Measurements from ENCODE around the gene CELF2.

Gene CELF2

DNA sequence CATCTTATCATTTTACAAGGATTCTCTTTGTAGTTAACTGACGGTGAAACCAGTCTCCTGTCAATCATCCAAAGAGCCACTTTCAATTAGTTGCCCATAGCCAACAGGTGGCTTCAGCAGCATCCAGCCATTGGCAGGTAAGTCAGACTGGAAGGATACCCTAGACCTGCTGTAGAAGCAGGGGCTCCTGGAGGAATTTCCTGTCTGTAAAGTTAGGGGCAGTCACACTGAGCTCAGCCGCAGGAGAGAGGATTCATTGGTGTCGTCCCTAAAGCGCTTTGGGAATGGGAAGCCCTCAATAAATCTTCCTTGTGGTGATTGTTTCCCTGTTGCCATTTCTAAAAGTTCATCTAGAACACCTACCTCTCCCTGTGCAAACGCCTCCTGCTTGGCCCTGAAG is 140.4 kb downstream of the CELF2 start:
- no peak for DNase-seq

DNA sequence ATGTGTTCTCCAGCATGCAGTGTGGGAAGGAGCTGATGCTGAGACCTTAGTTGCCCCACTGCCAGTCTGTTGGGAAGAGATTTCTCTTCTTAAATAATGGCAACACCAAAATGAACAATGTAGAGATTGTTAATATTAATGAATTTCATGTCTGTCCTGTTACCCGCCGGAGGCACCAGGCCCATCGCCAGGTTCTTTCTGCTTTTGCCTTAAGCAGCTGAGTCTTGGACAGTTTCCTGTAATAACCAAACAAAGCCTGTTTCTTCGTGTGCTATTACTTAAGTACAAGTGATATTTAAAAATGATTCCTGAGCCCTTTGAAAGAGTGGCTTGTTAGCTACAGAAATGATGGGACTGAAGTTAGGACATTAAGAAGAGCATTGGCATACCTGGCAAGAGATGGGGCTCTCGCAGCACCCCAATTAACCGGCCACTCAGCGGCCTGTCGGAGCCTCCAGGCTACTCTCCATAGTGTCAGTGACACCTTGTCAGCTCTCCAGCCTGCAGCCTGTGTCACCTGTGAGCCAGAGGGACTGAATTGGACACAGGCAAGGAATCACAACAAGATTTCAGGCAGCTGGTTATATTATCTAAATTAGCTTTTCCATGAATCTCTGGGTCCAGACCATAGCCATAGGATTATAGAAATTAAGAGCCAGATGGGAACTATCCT is 142.0 kb downstream of the CELF2 start:
- DNase-seq, result no peak

DNA sequence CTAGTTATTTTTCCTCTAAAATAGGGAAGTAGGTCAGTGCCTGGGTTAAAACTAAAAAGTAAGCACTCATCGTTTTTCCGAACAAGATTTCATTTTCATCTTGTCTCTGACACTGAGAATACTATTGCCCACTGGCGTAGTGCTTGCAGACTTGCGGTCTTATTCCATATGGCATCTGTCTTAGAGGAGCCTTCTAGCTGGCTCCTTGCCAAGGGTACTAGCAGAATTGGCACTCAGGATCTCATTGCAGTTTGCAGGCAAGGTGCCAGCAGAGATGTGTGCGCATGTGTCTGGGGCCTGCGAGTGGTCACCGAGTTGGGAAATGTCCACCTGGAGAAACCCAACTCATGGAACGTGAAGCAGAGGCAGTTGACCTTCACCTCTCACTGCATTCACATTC is 143.4 kb downstream of the CELF2 start:
- no peak for DNase-seq

DNA sequence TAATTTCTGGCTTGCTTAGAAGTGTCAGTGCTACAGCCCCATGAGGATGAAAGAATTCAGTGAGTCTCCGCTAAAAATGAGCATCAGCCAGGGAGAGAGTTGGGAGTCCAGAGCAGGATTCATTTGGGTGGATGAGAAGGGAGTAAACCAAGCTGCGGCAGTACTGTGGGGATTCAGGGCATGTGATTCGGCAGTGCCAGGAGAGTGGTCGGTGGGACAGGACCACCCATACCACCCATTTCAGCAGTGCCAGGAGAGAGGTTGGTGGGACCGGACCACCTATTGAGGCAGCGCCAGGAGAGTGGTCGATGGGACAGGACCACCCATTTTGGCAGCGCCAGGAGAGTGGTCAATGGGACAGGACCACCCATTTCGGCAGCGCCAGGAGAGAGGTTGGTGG is 144.2 kb downstream of the CELF2 start:
- DNase-seq, result no peak

DNA sequence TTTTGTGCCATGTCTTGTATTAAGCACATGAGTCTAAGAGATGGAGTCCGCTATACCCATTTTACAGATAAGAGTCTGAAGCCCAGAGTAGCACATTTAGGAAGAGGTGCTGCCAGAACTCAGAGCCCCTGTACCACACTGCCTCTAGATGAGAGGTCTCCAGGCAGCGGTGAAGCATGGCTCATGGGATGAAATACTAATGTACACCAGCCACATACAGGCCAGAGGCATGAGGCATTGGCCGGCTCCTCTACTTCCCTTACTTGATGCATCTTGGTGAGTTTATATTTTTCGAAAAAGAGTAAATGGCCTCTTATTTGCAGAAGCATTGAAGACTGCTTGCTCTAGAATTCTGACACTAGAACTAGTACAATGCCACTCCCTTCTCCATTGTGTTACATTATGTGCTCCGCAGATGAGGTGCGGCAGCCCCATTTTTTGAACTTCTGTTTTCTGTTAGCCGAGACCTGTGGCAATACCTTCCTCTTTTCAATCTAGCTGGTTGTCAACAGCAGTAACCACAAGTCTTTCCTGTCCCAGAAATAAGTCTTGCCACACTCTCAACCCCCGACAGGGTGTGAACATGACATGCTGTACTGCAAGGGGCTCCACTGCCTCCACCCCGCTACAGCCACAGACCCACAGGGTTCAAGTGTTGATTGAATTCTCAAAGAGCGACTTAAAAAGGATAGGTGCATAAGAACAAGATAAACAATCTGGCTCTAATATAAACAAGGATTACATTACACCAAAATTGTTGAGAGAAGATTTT is 145.3 kb downstream of the CELF2 start:
- DNase-seq, result no peak

DNA sequence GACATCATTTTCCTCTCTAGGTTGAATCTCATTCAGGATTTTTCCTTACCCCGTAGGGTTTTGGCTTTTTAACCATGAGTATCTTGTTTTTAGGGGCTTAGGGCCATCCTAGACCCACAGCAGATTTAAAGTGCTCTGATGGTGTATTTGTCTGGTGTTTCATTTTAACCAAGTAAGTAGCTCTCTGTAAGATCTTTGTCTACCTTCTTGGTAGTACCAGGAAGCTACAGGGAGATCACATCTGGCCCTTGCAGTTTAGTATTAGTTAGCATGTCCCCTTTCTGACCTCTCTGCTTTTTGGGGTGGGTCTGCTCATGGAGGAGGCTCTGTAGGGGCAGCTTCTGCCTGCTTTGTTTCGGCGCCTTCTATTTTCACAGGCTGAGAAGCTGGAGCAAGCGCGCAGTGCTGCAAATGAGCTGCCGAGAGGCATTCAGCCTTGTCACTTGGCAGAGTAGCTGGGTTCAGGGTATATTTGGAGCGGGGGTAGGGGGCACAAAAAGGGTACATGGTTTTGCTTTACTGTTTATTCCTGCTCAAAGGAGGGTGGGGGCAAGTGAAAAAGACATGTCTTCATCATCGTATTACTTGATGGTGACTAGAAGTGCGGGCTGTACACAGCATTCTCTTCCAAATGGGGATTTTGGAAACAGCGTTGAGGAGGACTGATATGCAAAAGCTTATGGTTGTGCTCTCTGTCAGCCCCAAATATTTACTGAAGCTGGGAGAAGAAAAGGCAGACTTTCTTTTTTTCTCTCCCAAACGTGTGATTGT is 146.3 kb downstream of the CELF2 start:
- DNase-seq, result no peak

DNA sequence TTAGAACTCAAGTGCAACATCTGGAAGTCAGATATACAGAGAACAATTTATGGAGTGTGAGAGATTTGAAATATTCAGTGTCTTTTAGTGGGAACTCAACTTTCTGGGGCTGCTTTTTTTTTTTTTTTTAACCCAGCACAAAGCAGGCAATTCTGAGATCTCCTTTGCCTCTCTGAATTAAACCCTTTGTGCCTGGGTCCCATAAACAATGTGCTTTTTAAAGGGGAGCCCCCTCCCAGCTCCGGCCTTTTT is 146.8 kb downstream of the CELF2 start:
- DNase-seq, result no peak

DNA sequence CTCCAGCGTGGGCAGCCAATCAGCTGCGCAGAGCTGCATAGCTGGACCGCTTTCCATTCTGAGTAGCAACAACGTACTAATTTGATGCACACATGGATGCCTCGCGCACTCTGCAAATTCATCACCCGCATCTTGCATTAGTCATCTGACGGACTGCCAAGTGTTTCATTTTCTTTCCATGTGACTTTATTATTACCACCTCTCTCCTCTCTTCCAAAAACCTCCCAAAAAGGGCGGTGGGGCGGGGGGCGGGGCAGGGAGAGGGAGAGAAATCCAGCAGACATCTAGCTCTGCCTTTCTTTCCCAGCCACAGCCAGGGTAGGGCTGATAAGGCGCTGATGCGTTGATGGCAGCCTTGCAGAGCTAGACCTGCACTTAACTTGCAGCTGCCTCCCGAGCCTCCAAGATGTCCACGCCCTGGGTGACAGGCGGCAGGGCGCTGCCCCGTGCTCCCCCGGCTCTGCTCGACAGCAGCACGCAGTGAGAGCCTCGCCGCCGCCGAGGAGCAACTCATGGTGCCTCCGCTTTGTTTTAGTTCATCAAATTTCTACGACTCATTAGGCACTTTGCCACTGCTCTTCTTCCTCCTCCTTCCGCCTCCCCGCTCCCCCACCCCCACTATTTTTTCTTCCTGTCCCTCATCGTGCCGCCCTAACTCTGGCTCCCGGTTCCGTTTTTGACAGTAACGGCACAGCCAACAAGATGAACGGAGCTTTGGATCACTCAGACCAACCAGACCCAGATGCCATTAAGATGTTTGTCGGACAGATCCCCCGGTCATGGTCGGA is 147.3 kb downstream of the CELF2 start:
- peak; percentile 63 for DNase-seq

DNA sequence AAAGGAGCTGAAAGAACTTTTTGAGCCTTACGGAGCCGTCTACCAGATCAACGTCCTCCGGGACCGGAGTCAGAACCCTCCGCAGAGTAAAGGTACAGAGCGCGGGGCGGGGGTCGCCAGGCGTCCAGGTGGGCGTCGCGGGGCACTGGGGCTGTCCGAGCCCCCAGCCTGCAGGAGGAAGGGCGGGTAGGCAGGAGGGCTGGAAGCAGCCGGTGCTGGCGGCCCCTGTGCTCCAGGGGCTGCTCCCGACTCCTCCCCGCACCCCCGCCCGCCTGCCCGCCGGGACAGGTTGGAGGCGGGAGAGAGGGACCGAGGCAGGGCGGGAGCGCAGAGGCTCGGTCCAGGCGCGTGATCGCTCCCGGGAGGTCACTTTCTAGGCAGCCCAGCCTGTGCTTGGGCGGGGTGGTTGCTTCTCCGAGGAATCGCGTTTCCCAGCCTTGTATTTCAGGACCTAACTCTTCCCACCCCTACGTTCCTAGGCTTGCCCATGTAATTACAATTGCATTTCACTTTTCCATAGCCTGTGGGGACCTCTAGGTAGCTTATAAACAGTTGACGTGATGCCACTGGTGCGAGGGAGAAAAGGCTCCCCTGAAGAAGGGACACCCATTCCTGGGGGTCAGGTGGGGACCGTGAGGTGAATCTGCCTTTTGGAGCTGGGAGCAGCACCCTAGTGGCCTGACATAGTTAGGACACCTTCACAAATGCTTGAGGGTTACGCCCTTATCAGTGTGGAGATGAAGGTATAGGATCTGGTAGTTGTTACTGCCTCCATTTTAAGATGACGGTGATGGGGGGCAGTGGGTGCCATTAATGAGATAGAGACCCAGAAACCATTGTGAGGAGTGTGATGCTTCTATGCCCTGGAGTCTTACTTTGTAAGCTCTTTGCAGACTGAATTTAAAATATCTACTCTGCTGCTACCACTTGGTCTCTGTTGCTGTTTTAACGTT is 148.2 kb downstream of the CELF2 start:
- DNase-seq, result no peak

DNA sequence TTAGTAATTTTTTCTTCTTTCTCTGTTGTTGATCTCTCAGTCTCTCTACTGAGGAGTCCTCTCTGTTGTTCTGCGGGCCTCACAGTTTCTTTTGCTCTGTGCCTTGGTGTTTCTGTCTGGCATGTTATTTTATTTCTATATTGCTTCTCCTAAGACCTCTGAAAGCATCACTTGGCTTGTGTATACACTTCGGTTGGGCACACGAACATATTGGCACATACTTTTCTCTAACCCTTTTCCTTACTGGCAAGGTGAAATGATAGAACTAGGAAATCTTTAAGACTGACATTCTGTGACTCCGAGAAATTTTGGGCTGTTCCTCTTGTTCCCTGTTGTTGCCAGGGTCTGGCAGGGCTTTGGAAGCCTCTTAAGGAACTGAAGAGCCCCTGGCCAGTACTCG is 148.9 kb downstream of the CELF2 start:
- DNase-seq, result no peak

DNA sequence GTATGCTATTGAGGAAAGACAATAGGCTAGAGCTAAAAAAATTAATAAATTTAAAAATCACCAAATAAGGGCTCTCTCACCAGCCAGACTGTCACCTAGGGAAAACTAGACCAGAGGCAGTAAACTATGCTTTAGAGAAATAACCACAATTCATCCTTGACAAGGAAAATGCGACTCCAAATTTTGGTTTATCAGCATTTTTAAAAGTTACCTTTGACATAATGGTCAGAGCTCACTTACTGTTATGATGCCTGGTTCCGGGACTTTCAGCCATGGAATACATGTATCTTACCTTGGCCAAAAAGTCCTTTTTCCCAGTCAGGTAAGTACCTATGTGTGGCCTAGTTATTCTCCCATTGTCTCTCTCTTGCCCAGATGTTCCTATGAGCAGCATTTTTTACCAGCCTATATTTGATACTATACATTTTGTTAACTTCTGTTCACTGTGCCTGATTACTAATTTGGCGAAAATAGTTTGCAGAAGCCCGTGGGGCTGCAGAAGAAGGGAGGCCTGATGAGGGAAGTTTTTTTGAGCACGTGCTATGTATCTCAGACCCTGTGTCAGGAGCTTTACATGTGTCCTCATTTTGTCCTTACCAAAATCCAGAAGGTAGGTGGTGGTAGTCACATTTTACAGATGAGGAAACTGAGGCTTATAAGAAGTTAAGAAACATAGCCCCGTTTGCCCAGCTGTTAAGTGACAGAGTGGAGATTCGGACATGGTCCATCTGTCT is 149.7 kb downstream of the CELF2 start:
- no peak for DNase-seq

DNA sequence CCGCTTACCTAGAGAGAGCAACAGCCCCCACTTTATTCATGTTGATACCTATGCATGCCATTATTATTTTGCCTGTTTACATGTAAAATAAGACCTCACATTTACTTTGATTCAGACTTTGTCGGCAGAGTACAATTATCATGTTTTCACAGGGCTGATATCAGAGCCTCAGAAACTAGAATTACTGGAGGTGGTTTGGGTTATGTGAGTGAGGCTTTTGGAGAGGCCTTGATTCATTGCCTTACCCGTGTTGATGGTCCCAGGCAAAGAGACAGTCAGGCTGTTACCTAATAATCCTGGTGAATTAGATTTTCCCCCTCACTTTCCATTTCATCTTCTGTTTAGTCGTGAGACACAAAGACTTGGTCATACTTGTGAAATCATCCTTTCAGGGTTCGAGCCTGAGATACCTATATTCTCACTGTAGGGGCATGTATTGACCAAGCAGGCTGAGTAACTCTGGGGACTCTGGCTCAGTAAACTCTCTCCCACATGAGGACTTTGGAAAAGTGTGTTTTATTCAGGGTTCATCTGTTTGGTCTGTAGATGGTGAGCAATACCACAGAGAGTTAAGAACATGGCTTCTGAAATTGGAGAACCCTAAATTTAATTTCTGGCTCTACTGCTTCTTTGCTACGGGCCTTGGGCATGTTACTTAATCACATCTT is 150.9 kb downstream of the CELF2 start:
- no peak for DNase-seq

DNA sequence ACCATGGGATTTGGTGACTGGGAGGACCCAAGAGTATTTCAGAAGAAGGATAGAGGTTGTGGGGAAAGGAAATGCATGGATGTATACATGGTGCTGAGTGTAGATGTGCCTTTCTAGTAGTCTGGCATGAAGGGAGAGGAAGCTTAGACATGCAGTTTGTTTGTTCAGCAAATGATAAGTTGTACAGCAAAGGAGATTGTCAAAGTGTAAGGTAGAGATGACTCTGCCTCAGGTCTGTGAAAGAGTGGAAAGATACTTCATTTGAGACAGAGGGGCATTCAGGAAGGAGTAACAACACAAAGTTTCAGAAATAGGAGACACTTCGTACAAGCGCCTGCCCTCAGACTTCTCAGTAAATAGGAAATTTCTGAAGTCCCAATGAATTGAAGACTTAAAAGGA is 152.3 kb downstream of the CELF2 start:
- no peak for DNase-seq

DNA sequence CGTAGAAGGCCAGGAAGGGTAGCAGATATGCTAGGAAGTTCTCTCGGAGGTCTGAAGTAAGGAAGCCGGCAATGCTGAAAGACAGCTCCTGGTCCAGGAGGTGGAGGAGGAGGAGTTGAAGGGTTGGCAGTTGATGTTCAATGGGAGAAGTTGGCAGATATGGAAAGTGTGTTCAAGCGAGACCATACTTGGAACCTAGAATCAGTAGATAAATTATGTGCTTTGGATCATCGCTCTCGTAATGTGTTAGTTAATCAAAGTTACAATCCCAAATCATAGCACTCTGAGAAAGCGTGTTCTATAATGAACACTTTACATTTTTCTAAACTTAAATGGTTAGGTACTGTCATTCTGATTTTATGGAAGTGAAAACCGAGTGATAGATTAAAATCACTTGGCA is 152.9 kb downstream of the CELF2 start:
- DNase-seq, result no peak

DNA sequence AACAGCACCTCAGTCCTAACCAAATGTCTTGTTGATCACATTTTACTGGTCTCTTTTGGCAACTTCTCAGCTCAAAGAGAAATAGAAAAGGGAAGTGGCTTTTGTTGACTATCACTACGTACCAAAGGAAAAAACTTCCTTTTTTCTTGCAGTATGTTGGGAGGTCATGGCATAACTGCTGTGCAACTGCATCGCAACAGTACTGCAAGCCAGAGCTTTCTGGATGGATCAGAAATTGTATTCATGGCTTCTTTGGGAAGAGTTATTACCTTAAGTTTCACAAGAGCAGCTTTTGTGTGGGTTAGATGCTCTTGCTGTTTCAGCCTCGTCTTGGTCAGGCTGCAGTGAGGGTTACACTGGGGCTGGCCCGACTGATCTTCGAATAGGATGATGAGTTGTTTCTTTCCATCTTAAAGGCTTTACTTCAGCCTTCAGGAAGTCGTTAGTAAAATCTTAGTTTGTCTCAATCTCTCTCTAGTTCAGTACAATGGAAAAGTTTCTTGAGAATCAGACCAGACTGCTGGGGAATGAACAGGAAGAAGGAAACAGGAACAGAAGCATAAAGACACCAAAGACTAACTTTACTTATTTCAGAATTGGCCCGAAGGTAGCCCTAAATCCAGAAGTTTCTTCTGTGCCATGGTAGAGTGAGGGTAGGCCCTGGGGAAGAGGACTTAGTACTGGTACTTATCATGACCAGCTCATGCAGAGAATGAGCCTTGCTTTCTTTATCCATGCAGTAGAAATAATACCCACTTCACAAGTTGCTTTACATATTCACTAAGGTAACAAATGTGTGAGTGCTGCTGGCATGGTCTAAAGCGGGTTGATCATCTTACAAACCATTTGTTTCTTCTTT is 153.6 kb downstream of the CELF2 start:
- no peak for DNase-seq

DNA sequence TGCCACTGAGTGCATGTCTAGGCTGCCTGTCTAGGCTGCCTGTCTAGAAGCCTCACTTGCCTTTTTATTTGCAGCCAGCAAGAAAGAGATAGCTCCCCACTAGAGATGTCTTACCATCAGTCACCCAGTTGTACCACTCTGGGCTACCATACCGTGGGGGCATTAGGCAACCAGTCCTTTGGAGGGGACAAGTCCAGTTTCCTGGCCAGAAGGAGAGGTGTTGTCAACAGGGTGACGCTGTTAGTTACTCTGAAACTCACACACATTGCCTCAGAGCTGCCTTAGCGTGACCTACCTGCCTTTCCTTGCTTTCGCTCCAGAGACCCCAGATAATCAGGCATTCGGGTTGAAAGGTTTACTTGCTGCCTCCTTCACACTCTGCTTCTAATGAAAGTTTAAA is 155.4 kb downstream of the CELF2 start:
- DNase-seq, result no peak

DNA sequence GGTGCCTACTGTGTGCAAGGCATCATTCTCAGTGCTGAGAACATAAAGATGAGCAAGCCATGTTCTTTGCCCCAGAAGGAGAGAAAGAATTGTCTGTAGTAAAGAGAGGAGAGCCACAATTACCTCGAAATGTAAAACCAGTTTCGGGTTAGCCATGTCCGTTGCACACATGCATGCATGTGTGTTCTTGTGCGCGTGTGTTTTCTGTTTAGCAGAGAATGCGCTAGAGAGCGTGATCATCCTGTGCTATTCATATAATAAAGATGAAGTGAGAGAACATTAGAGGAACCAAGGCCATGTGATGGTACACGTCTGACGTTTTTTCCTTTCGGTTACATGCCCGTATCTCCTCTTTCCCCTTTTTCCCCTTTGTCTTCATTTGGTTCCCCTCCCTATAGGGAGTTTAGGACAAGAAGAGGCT is 158.2 kb downstream of the CELF2 start:
- DNase-seq, result no peak

DNA sequence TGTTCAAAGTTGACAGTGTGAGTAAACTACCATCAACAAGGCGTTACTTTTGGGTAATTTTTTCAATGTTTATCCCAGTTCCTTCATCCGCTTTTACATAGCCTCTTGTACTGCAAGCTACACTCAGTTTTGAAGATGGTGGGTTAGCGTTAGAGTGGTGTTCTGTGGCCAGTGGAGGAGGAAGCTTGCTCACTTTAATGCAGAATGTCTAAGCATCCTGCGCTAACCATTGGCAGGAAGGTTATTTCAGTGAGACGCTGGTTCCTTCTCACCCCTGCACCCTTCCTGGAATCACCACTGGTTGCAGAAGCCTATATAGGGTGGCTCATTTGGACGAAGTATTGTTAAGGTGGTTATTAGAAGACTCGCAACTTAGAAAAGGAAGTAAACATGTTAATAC is 159.1 kb downstream of the CELF2 start:
- DNase-seq, result no peak

DNA sequence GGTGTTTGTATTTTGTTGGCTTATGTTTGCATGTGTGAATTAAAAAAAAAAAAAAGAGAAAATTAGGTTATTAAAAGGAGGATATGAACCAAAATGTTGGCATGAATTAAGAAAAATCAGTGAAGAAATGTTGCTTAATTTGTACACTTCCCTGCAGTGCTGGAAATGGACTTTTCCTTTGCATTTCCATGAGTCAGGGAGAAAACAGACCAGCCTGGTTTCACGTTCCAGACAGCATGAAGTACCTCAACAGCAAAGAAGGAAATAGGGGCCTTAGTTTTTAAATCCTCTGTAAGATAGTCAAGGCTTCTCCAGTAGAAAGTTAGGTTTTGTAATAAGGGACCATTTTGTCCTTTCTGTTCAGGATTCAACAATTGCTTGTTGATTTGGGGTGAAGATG is 159.7 kb downstream of the CELF2 start:
- DNase-seq, result no peak

DNA sequence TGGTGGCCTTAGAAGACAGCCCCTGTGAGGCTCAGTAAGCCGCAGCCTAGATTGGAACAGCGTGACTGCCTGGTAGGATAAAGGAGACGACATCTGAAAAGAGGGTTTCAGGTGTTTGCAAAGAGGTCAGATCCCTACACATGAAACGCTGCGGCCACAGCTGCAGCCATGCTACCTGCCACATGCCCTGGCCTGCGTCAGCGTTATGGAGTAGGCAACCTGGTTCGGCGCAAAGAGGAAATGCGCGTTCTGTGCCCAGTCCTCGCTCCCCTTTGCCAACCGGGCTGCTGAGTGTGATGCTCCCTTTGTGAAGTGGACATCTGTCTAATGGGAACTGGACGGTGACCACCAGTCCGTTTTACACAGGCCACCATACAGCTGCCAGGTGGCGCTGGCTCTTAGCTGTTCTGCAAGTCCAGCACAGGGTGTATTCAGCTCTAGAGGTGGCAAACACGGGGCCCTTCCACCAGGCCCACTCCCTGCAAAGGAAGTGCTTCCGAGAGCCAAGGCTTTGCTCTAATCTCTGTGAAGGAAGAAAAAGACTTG is 160.3 kb downstream of the CELF2 start:
- no peak for DNase-seq

Measured in HCEC 1CT (cell line).